K562 (cell line): ENCODE data around the gene CUL1. TPM values are rescaled to one million over a fixed set of nuclear protein-coding genes. Genes with fewer than 3 reads are reported as not detected.
A peak's percentile ranks its signal among the peaks of the same experiment; 100 is the strongest.

ENCODE experiments used
- ADNP ChIP-seq: fragments of 200-800 bp; sonication (Bioruptor generic); IDR thresholded peaks from 2 replicates; pipeline ENCODE4 v1.6.1; 2016; ENCODE audit warnings: missing genetic modification characterization, missing compliant biosample characterization
- C11orf30 ChIP-seq: fragments of 450-650 bp; IDR thresholded peaks from 2 replicates; pipeline ENCODE4 v1.6.1; 2016; ENCODE audit warnings: low read depth, mild to moderate bottlenecking
- CEBPZ ChIP-seq: fragments of 150-350 bp; IDR thresholded peaks from 2 replicates; pipeline ENCODE4 v1.6.1; 2014; ENCODE audit warnings: low read depth, mild to moderate bottlenecking, low read length, borderline replicate concordance
- CTBP1 ChIP-seq: fragments of 450-650 bp; IDR thresholded peaks from 2 replicates; pipeline ENCODE4 v1.6.1; 2016; ENCODE audit warnings: borderline replicate concordance
- ELF4 ChIP-seq: fragments of 450-650 bp; formaldehyde crosslinking; IDR thresholded peaks from 2 replicates; pipeline ENCODE4 v1.4.0; 2022; ENCODE audit warnings: missing genetic modification characterization
- GABPB1 ChIP-seq: sonication (generic); formaldehyde crosslinking; IDR thresholded peaks from 2 replicates; pipeline ENCODE4 v1.8.0; 2022; ENCODE audit warnings: mild to moderate bottlenecking, missing genetic modification reagents
- HMG20A ChIP-seq: fragments of 450-650 bp; formaldehyde crosslinking; conservative IDR thresholded peaks from 2 replicates; pipeline ENCODE4 v1.4.0; 2020; ENCODE audit warnings: mild to moderate bottlenecking, mixed read lengths
- KAT8 ChIP-seq: fragments of 450-650 bp; IDR thresholded peaks from 2 replicates; pipeline ENCODE4 v1.6.1; 2016; ENCODE audit warnings: low read depth, mild to moderate bottlenecking
- NCOR1 ChIP-seq: fragments of 450-650 bp; IDR thresholded peaks from 2 replicates; pipeline ENCODE4 v1.6.1; 2016; ENCODE audit warnings: mild to moderate bottlenecking, moderate library complexity
- RBM39 ChIP-seq: fragments of 200-400 bp; formaldehyde crosslinking; optimal IDR thresholded peaks from 2 replicates; pipeline ENCODE3; 2018; ENCODE audit warnings: low read depth, low read length
- SMAD4 ChIP-seq: fragments of 250-450 bp; sonication (Bioruptor Pico); conservative IDR thresholded peaks from 2 replicates; pipeline ENCODE4 v1.8.0; 2021; ENCODE audit warnings: inconsistent platforms, mild to moderate bottlenecking, moderate library complexity
- STAT5A ChIP-seq: IDR thresholded peaks from 2 replicates; pipeline ENCODE4 v1.6.1; 2012; ENCODE audit warnings: low read length, inconsistent platforms, borderline replicate concordance
- TAL1 ChIP-seq: fragments of 450-650 bp; IDR thresholded peaks from 2 replicates; pipeline ENCODE4 v1.6.1; 2016; ENCODE audit warnings: mild to moderate bottlenecking
- ZC3H11A ChIP-seq: IDR thresholded peaks from 2 replicates; pipeline ENCODE4 v1.6.1; 2012; ENCODE audit warnings: low read depth, low read length, improper control_type of control experiment
- ZKSCAN3 ChIP-seq: fragments of 250-450 bp; sonication (Bioruptor Pico); IDR thresholded peaks from 2 replicates; pipeline ENCODE4 v1.4.0; 2020
- ZNF197 ChIP-seq: fragments of 200-800 bp; sonication (Bioruptor generic); IDR thresholded peaks from 2 replicates; pipeline ENCODE4 v1.6.1; 2016; ENCODE audit warnings: low read depth, missing genetic modification characterization, missing compliant biosample characterization
- ZNF398 ChIP-seq: fragments of 250-450 bp; sonication (Bioruptor Pico); IDR thresholded peaks from 2 replicates; pipeline ENCODE4 v1.8.0; 2021; ENCODE audit warnings: moderate library complexity, mild to moderate bottlenecking, inconsistent platforms
- ZNF655 ChIP-seq: fragments of 250-450 bp; sonication (Bioruptor Pico); IDR thresholded peaks from 2 replicates; pipeline ENCODE4 v1.5.0; 2021
- polyA plus RNA-seq, 8 experiments: library from polyadenylated mRNA; depleted of rRNA in 4 of 8; stranded (reverse) in 5 of 8; unstranded in 3 of 8; fragments of >200 nt; fragmentation: Nextera tagmentation in 2 of 8; fragmentation: Illumina TruSeq in 1 of 8; extraction: Ambion mirVana in 2 of 8; extraction: Trizol in 1 of 8; gene quantifications; 2 replicates each; pipeline versions ENCODE4 v1.2.1 to v1.2.3, GENCODE V29; 2011 to 2014; ENCODE audit warnings: inconsistent platforms in 1 of 8, missing spikeins in 1 of 8
- total RNA-seq, 7 experiments: library from RNA; depleted of rRNA in 6 of 7; stranded (reverse); fragments of >200 nt in 6 of 7; fragmentation: Illumina TruSeq in 2 of 7; extraction: Trizol in 2 of 7; gene quantifications; 2 replicates each; pipeline versions ENCODE4 v1.2.1 to v1.2.3, GENCODE V29; 2011 to 2021; ENCODE audit warnings: low replicate concordance in 1 of 7
- TF ChIP-seq, protein P1 (sequence below): fragments of 450-650 bp; IDR thresholded peaks from 2 replicates; pipeline ENCODE4 v1.7.0; 2016; ENCODE audit warnings: borderline replicate concordance
- TF ChIP-seq, protein P2 (sequence below): fragments of 450-650 bp; formaldehyde crosslinking; conservative IDR thresholded peaks from 2 replicates; pipeline ENCODE4 v1.4.0; 2022; ENCODE audit warnings: mild to moderate bottlenecking, missing genetic modification characterization

Gene CUL1
- total and polyA plus RNA-seq, 9 of the 15 experiments (the other 6 are each of a cell fraction or from before 2014, with no cell fraction given): 31.5 to 107 (median 96.5) TPM

DNA sequence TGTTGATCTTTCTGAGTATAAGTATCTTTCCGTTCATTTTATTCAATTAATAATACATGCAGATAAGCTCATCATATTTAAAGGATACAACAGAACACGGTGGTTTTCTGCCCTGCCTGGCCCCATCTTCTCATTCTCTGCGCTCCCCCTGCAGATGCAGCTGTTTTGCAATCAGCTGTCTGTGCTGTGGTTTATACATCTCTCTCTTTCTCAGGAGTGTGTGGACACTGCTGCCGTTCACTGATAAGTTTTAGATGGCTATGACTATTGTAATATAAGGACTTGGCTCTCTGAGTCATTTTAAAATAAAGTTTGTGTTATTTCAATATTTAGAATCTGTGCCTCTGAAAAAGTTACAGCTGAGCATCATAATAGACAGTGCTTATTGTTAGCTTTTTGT is 54.5 kb downstream of the CUL1 start (continued):
- TF ChIP-seq CTBP1: no peak
- TF ChIP-seq ZC3H11A: no peak
- TF ChIP-seq ZNF197 (CRISPR knock-in tag): no peak
- TF ChIP-seq ZKSCAN3 (CRISPR knock-in tag): no peak
- TF ChIP-seq ZNF655: no peak
- TF ChIP-seq NCOR1: peak; percentile 45; the same call in 1 of the 2 replicates
- TF ChIP-seq ZNF398 (CRISPR knock-in tag): no peak
- TF ChIP-seq, protein P1, sequence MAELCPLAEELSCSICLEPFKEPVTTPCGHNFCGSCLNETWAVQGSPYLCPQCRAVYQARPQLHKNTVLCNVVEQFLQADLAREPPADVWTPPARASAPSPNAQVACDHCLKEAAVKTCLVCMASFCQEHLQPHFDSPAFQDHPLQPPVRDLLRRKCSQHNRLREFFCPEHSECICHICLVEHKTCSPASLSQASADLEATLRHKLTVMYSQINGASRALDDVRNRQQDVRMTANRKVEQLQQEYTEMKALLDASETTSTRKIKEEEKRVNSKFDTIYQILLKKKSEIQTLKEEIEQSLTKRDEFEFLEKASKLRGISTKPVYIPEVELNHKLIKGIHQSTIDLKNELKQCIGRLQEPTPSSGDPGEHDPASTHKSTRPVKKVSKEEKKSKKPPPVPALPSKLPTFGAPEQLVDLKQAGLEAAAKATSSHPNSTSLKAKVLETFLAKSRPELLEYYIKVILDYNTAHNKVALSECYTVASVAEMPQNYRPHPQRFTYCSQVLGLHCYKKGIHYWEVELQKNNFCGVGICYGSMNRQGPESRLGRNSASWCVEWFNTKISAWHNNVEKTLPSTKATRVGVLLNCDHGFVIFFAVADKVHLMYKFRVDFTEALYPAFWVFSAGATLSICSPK: no peak
- TF ChIP-seq RBM39: no peak
- TF ChIP-seq C11orf30: no peak
- TF ChIP-seq ELF4: no peak
- TF ChIP-seq GABPB1 (CRISPR knock-in tag): 0 out of 2 replicates have a peak, but pooled peaks have one; percentile 27
- TF ChIP-seq CEBPZ: no peak
- no peak for TF ChIP-seq HMG20A (CRISPR knock-in tag)
- TF ChIP-seq TAL1: peak; percentile 63; the same call in 1 of the 2 replicates
- 0 out of 2 replicates have a peak, but pooled peaks have one; percentile 18 for TF ChIP-seq SMAD4
- TF ChIP-seq, protein P2, sequence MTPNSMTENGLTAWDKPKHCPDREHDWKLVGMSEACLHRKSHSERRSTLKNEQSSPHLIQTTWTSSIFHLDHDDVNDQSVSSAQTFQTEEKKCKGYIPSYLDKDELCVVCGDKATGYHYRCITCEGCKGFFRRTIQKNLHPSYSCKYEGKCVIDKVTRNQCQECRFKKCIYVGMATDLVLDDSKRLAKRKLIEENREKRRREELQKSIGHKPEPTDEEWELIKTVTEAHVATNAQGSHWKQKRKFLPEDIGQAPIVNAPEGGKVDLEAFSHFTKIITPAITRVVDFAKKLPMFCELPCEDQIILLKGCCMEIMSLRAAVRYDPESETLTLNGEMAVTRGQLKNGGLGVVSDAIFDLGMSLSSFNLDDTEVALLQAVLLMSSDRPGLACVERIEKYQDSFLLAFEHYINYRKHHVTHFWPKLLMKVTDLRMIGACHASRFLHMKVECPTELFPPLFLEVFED (CRISPR knock-in tag): no peak
- TF ChIP-seq STAT5A: peak; percentile 61; the same call in 1 of the 2 replicates
- no peak for TF ChIP-seq ADNP (tag)
- no peak for TF ChIP-seq KAT8
